IPS DF 19.7 (cell line): ENCODE measurements around the gene PCNX3.
"Not testable (repeated sequence)": the region's sequence is repeated elsewhere in the genome, so short reads cannot be mapped to it uniquely, and the experiment has no call there.

ENCODE experiments used
- DNase-seq: peaks from one replicate; pipeline ENCODE4 v3.0.0-alpha.2; 2013; ENCODE audit warnings: low read depth, low spot score

Gene PCNX3

GRCh38 chr11:65619281-65619928, 3.8 kb downstream of the PCNX3 start:
- no peak for DNase-seq

- DNase-seq = no peak
These were observed 5.1 kb downstream of the PCNX3 start for GRCh38 chr11:65620666-65621065.

- no peak for DNase-seq
These were observed 5.9 kb downstream of the PCNX3 start for GRCh38 chr11:65621460-65621859.

GRCh38 chr11:65622011-65622410, 6.4 kb downstream of the PCNX3 start:
- DNase-seq = no peak

DNA sequence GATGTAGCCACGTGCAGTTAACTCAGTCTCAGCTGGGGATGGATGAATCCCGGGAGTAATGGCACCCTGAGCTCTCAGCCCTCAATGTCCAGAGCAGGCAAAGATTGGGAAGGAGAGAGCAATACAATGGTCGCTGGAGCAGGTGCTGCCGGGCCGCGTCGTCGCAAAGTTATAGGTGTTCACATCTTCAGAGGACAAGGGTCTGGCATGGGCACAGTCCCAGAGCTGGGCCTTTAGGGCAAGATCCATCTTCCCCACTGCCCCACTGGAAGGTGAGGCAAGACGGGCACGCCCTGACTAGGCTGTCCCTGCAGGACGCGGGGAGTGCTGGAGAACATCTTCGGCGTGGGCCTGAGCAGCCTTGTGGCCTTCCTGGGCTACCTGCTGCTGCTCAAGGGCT, 7.6 kb downstream of the PCNX3 start:
- DNase-seq = no peak

DNA sequence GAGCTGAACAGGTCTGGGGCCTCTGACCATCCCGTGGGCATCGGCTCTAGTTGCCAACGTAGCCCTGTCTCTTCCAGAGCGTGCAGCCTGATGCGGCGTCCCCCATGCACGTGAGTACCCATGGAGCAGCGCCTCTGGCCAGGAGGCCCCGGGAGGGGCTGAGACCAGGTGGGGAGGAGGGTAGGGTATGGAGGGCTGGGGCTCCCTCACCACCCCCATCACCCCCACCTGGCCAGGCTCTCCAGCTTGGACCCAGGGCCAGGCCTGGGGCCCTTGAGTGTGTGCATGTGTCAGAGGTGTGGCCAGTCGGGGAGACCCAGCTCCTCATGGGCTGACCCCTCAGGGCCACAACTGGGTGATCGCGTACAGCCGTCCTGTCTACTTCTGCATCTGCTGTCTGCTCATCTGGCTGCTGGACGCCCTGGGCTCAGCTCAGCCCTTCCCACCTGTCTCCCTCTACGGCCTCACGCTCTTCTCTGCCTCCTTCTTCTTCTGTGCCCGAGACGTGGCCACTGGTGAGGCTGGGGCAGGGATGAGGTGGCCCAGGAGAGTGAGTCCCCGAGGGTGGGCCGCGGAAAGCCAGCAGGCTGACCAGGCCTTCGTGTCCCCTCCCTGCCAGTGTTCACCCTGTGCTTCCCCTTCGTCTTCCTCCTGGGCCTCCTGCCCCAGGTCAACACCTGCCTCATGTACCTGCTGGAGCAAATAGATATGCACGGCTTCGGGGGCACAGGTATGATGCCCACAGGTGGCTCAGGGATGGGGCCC, 8.5 kb downstream of the PCNX3 start:
- no peak for DNase-seq

DNA sequence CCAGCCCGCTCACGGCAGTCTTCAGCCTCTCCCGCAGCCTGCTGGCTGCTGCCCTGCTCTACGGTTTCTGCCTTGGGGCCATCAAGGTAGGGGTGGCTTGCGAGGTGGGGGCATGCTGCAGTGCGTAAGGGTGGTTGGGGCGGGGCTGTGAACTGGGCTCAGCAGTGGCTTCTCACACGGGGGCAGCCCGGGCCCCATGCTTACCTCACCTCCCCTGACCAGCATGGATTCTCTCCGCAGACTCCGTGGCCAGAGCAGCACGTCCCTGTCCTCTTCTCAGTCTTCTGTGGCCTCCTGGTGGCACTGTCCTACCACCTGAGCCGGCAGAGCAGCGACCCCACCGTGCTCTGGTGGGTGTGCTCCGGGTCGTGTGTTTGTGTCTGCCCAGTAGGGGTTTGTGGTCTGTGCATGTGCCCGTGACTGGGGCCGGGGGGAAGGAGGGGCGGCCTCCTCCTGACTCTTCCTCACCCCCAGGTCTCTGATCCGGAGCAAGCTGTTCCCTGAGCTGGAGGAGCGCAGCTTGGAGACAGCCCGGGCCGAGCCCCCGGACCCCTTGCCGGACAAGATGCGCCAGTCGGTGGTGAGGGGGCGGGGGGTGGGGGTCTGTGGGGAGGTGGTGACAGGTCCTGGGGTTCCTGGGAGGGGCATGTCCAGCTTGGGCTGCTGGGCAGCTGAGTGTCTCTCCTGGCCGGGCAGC, 9.5 kb downstream of the PCNX3 start:
- DNase-seq = no peak

GRCh38 chr11:65625628-65626342, 10.2 kb downstream of the PCNX3 start:
- no peak for DNase-seq

DNA sequence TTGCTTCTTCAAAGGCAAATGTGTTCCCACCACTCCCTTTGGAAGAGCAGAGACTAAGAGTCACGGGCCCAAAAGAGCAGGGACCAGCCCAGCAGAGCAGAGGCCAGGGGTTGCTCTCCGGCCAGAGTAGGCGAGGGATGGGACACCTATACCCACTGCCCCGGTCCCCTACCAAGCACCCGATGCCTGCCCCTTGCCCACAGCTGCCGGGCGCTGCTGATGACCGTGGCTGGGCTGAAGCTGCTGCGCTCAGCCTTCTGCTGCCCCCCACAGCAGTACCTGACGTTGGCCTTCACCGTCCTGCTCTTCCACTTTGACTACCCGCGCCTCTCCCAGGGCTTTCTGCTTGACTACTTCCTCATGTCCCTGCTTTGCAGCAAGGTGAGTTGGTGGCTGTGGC, 11.6 kb downstream of the PCNX3 start:
- DNase-seq = no peak

GRCh38 chr11:65629579-65629978, 14.0 kb downstream of the PCNX3 start:
- no peak for DNase-seq

DNA sequence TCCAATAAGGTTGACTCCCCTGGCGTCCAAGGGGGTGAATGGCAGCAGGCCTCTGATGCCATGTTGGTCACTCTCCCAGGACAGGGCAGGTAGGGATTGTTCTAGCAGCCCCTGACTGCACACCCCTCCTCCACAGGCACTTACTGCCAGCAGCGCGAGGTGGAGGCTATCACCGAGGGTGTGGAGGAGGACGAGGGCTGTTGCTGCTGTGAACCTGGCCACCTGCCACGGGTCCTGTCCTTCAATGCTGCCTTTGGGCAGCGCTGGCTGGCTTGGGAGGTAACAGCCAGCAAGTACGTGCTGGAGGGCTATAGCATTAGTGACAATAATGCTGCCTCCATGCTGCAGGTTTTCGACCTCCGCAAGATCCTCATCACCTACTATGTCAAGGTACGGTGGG, 14.6 kb downstream of the PCNX3 start:
- DNase-seq = no peak

DNA sequence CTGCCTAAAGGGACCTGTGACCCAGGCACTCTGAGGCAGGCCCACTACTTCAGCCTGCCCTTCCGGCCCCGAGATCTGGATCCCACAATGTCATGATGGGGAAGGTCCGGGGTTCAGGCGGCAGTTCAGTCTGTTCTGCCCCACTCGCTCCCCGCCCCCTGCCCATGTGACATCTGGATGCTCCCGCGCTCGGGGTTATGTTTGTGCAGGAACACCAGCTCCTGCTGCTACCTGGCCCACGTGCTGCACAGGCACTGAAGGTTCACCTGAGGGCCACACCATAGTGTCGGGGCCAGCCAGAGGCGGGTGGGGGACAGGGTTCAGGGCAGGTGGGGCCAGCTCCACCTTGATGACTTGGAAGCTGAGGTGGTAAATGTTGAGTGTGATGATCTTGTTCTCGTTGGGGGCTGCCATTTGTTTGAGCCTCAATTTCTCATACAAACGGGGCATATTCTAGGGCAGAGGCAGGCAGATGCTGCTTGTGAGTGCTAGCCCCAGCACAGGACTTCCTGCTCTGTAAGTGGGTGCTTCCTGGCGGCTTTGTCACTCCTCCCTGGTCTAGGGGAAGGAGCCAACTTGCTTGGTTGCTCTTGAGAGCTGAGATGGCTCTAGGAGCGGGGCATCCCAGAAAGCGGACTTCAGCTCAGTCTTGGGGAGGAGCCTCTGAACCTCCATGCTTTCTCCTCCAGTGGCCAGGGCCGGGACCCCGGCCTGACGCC, 18.0 kb downstream of the PCNX3 start:
- DNase-seq = no peak

DNA sequence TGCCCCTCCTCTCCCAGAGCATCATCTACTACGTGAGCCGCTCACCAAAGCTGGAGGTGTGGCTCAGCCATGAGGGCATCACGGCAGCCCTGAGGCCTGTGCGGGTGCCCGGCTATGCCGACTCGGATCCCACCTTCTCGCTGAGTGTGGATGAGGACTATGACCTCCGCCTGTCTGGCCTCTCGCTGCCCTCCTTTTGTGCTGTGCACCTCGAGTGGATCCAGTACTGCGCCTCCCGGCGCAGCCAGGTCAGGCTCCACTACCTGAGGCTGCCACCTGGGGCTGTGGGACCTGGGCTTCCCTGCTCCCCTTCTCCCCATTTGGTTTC, 18.5 kb downstream of the PCNX3 start:
- no peak for DNase-seq

- DNase-seq = no peak
These were observed 18.9 kb downstream of the PCNX3 start for GRCh38 chr11:65634440-65634839.

DNA sequence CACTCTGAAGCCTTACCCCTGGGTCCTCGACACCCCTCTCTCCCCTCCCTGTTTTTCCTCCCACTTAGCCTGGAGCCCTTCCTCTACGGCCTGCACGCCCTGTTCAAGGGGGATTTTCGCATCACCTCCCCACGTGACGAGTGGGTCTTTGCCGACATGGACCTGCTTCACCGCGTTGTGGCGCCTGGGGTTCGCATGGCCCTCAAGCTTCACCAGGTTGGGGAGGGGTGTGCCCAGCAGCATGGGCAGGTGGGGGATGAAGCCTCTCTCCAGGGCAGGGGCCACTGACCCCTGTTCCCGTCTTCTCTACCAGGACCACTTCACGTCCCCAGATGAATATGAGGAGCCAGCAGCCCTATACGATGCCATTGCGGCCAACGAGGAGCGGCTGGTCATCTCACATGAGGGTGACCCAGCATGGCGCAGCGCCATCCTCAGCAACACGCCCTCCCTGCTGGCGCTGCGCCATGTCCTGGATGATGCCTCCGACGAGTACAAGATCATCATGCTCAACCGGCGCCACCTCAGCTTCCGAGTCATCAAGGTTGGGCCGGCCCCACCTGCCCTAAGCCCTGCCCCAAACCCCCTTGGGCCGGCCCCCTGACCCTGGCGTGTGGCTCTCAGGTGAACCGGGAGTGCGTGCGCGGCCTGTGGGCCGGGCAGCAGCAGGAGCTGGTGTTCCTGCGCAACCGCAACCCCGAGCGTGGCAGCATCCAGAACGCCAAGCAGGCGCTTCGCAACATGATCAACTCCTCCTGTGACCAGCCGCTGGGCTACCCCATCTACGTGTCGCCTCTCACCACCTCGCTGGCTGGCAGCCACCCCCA, 19.5 kb downstream of the PCNX3 start:
- no peak for DNase-seq

DNA sequence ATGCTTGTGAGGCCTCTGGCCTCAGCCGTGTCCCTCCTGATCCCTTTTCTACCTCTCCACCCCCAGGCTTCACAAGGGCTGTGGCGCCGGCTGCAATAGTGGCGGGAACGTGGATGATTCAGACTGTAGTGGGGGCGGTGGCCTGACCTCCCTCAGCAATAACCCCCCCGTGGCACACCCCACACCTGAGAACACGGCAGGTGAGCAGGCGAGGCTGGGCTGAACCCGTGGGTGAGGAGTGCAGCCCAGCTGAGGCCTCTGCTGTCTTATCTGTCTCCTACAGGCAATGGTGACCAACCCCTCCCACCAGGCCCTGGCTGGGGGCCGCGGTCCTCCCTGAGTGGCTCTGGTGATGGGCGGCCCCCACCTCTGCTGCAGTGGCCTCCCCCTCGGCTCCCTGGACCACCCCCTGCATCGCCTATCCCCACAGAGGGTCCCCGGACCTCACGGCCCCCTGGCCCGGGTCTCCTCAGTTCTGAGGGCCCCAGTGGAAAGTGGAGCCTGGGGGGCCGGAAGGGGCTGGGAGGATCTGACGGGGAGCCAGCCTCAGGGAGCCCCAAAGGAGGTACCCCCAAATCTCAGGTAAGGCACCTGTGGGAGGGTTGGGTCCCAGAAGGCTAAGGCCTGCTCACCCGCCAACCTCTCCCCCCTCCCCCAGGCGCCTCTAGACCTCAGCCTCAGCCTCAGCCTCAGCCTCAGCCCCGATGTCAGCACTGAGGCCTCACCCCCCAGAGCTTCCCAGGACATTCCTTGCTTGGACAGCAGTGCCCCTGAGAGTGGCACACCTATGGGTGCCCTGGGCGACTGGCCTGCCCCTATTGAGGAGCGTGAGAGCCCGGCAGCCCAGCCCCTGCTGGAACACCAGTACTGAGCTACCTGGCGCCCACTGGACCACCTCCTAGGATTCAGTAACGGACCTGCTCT, 20.8 kb downstream of the PCNX3 start:
- DNase-seq = no peak

- DNase-seq = no peak
These were observed 21.5 kb downstream of the PCNX3 start for GRCh38 chr11:65637032-65637557.

GRCh38 chr11:65637794-65638419, 22.3 kb downstream of the PCNX3 start, which contains the start of gene SIPA1:
SIPA1 (plus strand) TSS chr11:65638101; CDS start chr11:65640922, 2,821 bp downstream.
- no peak for DNase-seq

DNA sequence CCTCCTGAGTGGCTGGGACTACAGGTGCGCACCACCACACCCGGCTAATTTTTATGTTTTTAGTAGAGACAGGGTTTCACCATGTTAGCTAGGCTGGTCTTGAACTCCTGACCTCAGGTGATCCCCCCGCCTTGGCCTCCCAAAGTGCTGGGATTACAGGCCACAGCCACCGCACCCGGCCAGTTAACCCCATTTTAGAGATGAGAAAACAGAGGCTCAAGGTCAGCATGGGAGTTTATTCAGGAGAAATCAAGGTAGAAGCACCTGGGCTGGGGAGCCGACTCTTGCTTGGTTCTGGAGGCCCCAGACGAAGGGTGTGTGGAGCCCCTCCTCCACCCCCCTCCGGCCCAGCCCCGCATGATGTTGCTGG, 23.6 kb downstream of the PCNX3 start:
- DNase-seq = not testable (repeated sequence)
